Measurements from ENCODE around the gene SPTSSB.

SPTSSB gene

GRCh38 chr3:161339517-161340500, 31.5 kb downstream of the SPTSSB start:
- DNase-seq (ENCODE audit: low read depth): no peak

- no peak for DNase-seq (ENCODE audit: low read depth)
These were observed 34.0 kb downstream of the SPTSSB start for GRCh38 chr3:161337311-161337710.

- no peak for DNase-seq (ENCODE audit: low read depth)
These were observed 34.7 kb downstream of the SPTSSB start for GRCh38 chr3:161336661-161337060.

- DNase-seq (ENCODE audit: low read depth): no peak
These were observed 37.6 kb downstream of the SPTSSB start for GRCh38 chr3:161333696-161334095.

- DNase-seq (ENCODE audit: low read depth): no peak
These were observed 38.5 kb downstream of the SPTSSB start for GRCh38 chr3:161332792-161333191.

GRCh38 chr3:161325059-161325458, 46.3 kb downstream of the SPTSSB start:
- DNase-seq (ENCODE audit: low read depth): no peak

- DNase-seq (ENCODE audit: low read depth): no peak
These were observed 47.2 kb downstream of the SPTSSB start for GRCh38 chr3:161323926-161324621.

GRCh38 chr3:161322781-161323568, 48.3 kb downstream of the SPTSSB start:
- no peak for DNase-seq (ENCODE audit: low read depth)

GRCh38 chr3:161320837-161321236, 50.5 kb downstream of the SPTSSB start:
- no peak for DNase-seq (ENCODE audit: low read depth)

- no peak for DNase-seq (ENCODE audit: low read depth)
These were observed 51.5 kb downstream of the SPTSSB start for GRCh38 chr3:161319867-161320266.

GRCh38 chr3:161317077-161317476, 54.2 kb downstream of the SPTSSB start:
- DNase-seq (ENCODE audit: low read depth): no peak

- no peak for DNase-seq (ENCODE audit: low read depth)
These were observed 55.2 kb downstream of the SPTSSB start for GRCh38 chr3:161316006-161316689.

GRCh38 chr3:161314836-161315395, 56.4 kb downstream of the SPTSSB start:
- no peak for DNase-seq (ENCODE audit: low read depth)

- no peak for DNase-seq (ENCODE audit: low read depth)
These were observed 60.5 kb downstream of the SPTSSB start for GRCh38 chr3:161310649-161311423.

- no peak for DNase-seq (ENCODE audit: low read depth)
These were observed 66.0 kb downstream of the SPTSSB start for GRCh38 chr3:161305095-161305991.

GRCh38 chr3:161296814-161297213, 74.5 kb downstream of the SPTSSB start:
- no peak for DNase-seq (ENCODE audit: low read depth)

GRCh38 chr3:161295325-161295724, 76.0 kb downstream of the SPTSSB start:
- no peak for DNase-seq (ENCODE audit: low read depth)

Measured in stimulated activated CD8-positive, alpha-beta memory T cell treated with anti-CD3 and anti-CD28 coated beads, Interleukin-15, amount 100 ng/mL, for 24 hours (primary cell).